Thyroid gland (tissue), 4 donors: Measurements from ENCODE around the gene QDPR. TPM values are rescaled to one million over a fixed set of nuclear protein-coding genes. Genes with fewer than 3 reads are reported as not detected.

Source experiments
- DNase-seq, 2 donors: peaks; one replicate each; pipeline ENCODE4 v3.0.0-alpha.2; 2019
- H3K27ac ChIP-seq, 3 donors: fragments of 200-600 bp; sonication (generic); 1 replicate in 2 of 3; 2 replicates in 1 of 3; pipeline ENCODE4 v1.5.1; 2016 to 2019; ENCODE audit warnings: mild to moderate bottlenecking in 1 of 3, moderate library complexity in 1 of 3
- H3K27me3 ChIP-seq: fragments of 200-600 bp; sonication (generic); one replicate; pipeline ENCODE4 v1.5.1; 2019
- H3K36me3 ChIP-seq, 2 donors: fragments of 200-600 bp; sonication (generic); one replicate each; pipeline ENCODE4 v1.5.1; 2016 to 2019
- H3K4me1 ChIP-seq, 2 donors: fragments of 200-600 bp; sonication (generic); one replicate each; pipeline ENCODE4 v1.5.1; 2017 to 2019
- H3K4me3 ChIP-seq, 3 donors: fragments of 200-600 bp; sonication (generic); replicated peaks in 1 of 3; 1 replicate in 2 of 3; 2 replicates in 1 of 3; pipeline ENCODE4 v1.5.1; 2016; ENCODE audit warnings: mild to moderate bottlenecking in 1 of 3
- H3K9me3 ChIP-seq: fragments of 200-600 bp; sonication (generic); one replicate; pipeline ENCODE4 v1.5.1; 2017
- POLR2A ChIP-seq, 2 donors: fragments of 450-650 bp; IDR thresholded peaks; one replicate each; pipeline ENCODE4 v1.6.1; 2017; ENCODE audit warnings: antibody characterized with exemption in 2 of 2, mild to moderate bottlenecking in 2 of 2, moderate library complexity in 1 of 2
- WGBS, 2 donors: methylation state at CpG; one replicate each; pipeline ENCODE4 v1.1.5; 2017; 5-methylcytosine and 5-hydroxymethylcytosine counted together
- intact Hi-C: fragments of 100-400 bp; cut with DNase I; formaldehyde crosslinking; loops from one replicate; pipeline ENCODE4 v1.15.1; 2023
- total RNA-seq, 4 donors: library from RNA; depleted of rRNA; stranded (reverse); fragments of >200 nt; gene quantifications; one replicate each; pipeline ENCODE4 v1.2.3, GENCODE V29; 2016
- TF ChIP-seq, protein P1 (sequence below), 6 experiments: fragments of 200-600 bp in 3 of 6; fragments of 450-650 bp in 3 of 6; sonication (generic) in 3 of 6; IDR thresholded peaks; one replicate each; pipeline ENCODE4 v1.5.1; 2016 to 2019; ENCODE audit warnings: antibody characterized with exemption in 6 of 6, mild to moderate bottlenecking in 2 of 6, inconsistent platforms in 1 of 6, moderate library complexity in 1 of 6

Gene QDPR
- total RNA-seq, 4 donors from 2014 or later, result 4.0 to 14.7 (median 9.6) TPM

DNA sequence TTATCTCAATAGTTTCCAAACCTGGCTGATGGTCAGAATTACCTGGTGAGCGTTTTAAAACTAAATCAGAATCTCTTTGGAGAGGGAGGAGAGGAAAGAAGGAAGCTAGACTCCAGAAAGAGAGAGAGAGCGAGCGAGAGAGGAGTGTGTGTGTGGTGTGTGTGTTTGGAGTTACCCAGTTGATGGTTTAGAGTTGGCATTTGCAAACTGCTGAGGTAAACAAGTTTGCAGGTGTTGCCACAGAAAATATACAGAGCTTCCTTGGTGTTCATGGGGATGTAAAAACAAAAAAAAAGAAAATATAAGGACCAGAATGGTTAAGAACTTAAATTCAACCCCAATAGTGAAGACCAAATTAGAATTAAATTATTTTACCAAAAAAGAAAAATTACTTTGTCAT, 38.7 kb upstream of the QDPR start:
- no peak for TF ChIP-seq POLR2A (IDR thresholded peaks at IDR 0.05)
- TF ChIP-seq, protein P1, sequence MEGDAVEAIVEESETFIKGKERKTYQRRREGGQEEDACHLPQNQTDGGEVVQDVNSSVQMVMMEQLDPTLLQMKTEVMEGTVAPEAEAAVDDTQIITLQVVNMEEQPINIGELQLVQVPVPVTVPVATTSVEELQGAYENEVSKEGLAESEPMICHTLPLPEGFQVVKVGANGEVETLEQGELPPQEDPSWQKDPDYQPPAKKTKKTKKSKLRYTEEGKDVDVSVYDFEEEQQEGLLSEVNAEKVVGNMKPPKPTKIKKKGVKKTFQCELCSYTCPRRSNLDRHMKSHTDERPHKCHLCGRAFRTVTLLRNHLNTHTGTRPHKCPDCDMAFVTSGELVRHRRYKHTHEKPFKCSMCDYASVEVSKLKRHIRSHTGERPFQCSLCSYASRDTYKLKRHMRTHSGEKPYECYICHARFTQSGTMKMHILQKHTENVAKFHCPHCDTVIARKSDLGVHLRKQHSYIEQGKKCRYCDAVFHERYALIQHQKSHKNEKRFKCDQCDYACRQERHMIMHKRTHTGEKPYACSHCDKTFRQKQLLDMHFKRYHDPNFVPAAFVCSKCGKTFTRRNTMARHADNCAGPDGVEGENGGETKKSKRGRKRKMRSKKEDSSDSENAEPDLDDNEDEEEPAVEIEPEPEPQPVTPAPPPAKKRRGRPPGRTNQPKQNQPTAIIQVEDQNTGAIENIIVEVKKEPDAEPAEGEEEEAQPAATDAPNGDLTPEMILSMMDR (IDR thresholded peaks at IDR 0.05), result no peak
- 89 to 90% methylated on average over 3 of the region's 3 CpGs for WGBS, 2 donors
- no peak overlapping the region for H3K27ac ChIP-seq
- no peak overlapping the region for H3K4me3 ChIP-seq
- no peak for DNase-seq
- H3K27me3 ChIP-seq, result no peaks in the 10 kb centered on the region
- H3K9me3 ChIP-seq, result no peaks in the 10 kb centered on the region
- peaks cover 0 to 2% of the 10 kb centered on the region in 2 donors for H3K4me1 ChIP-seq
- H3K36me3 ChIP-seq, result no peaks in the 10 kb centered on the region
- intact Hi-C loops, result no loop called here

DNA sequence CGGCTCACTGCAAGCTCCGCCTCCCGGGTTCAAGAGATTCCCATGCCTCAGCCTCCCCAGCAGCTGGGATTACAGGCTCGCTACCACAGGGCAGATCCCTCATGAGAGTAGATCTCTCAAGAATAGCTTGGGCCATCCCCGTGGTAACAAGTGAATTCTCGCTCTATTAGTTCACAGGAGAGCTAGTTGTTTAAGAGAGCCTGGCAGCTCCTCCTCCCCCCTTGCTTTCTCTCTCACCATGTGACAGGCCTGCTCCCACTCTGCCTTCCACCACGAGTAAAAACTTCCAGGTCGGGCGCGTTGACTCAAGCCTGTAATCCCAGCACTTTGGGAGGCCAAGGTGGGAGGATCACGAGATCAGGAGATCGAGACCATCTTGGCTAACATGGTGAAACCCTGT, 34.8 kb upstream of the QDPR start:
- Histone ChIP-seq H3K36me3 (no peaks in the 10 kb centered on the region), H3K9me3 (no peaks in the 10 kb centered on the region), H3K27ac (no peak overlapping the region), H3K4me1 (peaks cover 0 to 2% of the 10 kb centered on the region in 2 donors), H3K4me3 (no peak overlapping the region), H3K27me3 (peaks cover 4% of the 10 kb centered on the region)
- intact Hi-C loops, result loop anchor here (5.0 kb wide), 1 partner anchor 1046 kb away; no protein-coding TSS in a partner anchor
- TF ChIP-seq, protein P1 (IDR thresholded peaks at IDR 0.05), result no peak
- TF ChIP-seq POLR2A (IDR thresholded peaks at IDR 0.05), result no peak
- no peak for DNase-seq
- WGBS, 2 donors, result 76 to 84% methylated on average over 8 to 12 of the region's 12 CpGs

DNA sequence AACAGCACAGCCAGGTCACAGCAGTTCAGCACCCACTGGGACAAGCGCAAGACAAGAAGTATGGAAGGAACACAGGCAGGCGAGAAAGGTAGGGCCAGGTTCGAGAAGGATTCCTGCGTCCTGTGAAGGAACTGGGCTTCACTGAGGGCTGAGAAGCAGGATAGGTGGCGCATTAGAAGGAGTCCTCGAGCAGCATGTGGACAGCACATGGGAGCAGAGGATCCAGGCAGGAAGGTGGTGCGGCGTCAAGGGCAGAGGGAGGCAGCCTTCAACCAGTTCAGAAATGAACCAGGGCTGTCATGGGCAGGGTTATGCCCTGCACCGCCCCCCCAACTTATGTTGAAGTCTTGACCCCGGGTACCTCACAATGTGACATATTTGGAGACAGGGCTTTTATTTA, 34.3 kb upstream of the QDPR start:
- H3K27ac ChIP-seq, result no peak overlapping the region
- no peak overlapping the region for H3K4me3 ChIP-seq
- H3K4me1 ChIP-seq, result peaks cover 0 to 2% of the 10 kb centered on the region in 2 donors
- H3K36me3 ChIP-seq, result no peaks in the 10 kb centered on the region
- no peak for DNase-seq
- H3K9me3 ChIP-seq, result no peaks in the 10 kb centered on the region
- intact Hi-C loops, result loop anchor here (5.0 kb wide), 1 partner anchor 1046 kb away; no protein-coding TSS in a partner anchor
- 74 to 90% methylated on average over 10 of the region's 10 CpGs for WGBS, 2 donors
- TF ChIP-seq, protein P1 (IDR thresholded peaks at IDR 0.05), result no peak
- no peak for TF ChIP-seq POLR2A (IDR thresholded peaks at IDR 0.05)
- peaks cover 4% of the 10 kb centered on the region for H3K27me3 ChIP-seq

DNA sequence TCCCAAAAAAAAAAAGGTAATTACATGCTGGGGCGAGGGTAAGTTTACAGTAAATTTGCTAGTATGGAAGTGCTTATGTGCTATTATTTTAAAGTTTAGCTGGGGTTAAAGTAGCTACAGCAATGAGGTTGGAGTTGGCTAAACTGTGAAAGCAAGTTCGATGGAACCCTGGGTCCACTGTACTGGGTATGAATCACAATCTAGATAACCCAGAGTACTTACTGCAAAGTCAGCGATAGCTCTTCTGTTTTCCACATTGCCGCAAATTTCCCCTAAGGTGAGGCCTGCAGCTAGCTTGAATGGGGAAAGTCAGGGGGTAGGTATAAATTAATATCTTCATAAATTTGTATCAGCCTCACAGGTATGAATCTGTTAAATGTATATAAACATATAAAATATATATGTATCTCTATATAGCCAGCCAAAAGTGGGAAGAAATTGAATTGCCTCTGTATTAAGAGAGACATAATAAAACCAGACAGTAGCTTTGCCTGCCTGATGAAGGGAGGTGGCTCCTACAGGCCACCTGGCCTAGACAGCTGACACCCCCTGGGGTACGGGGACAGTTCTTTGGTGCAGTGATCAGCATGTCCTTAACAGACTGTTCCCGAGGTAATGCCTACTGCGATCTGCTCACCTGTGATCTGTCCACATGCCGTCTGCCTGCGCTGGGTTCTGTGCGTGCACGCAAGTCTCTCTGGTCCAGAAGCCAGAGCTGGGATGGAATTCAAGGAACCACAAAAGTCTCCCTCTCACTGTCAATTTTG, 33.7 kb upstream of the QDPR start:
- H3K27me3 ChIP-seq, result peaks cover 4% of the 10 kb centered on the region
- no peak for TF ChIP-seq POLR2A (IDR thresholded peaks at IDR 0.05)
- TF ChIP-seq, protein P1 (IDR thresholded peaks at IDR 0.05), result no peak
- WGBS, 2 donors, result 74 to 79% methylated on average over 11 of the region's 11 CpGs
- H3K4me3 ChIP-seq, result no peak overlapping the region
- peaks cover 0 to 2% of the 10 kb centered on the region in 2 donors for H3K4me1 ChIP-seq
- H3K36me3 ChIP-seq, result no peaks in the 10 kb centered on the region
- no peak for DNase-seq
- intact Hi-C loops, result loop anchor here (5.0 kb wide), 1 partner anchor 1047 kb away; no protein-coding TSS in a partner anchor
- no peaks in the 10 kb centered on the region for H3K9me3 ChIP-seq
- no peak overlapping the region for H3K27ac ChIP-seq

DNA sequence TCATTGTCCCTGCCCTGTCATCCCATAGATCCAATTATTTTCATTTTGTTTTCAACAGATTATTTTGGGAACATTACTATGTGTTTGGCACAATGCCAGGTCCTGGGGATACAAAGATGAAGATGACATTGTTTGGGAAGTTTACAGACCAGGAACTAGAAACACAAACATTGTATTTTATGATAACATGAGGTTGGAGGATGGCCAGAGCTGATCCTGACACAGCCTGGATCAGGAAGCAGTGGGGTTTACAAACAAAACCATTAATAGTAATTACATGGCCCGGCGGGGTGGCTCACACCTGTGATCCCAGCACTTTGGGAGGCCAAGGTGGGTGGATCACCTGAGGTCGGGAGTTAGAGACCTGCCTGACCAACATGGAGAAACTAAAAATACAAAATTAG, 32.9 kb upstream of the QDPR start:
- 43 to 63% methylated on average over 3 of the region's 3 CpGs for WGBS, 2 donors
- no peaks in the 10 kb centered on the region for H3K9me3 ChIP-seq
- H3K4me1 ChIP-seq, result peaks cover 0 to 2% of the 10 kb centered on the region in 2 donors
- H3K27me3 ChIP-seq, result peaks cover 4% of the 10 kb centered on the region
- H3K36me3 ChIP-seq, result no peaks in the 10 kb centered on the region
- TF ChIP-seq, protein P1 (IDR thresholded peaks at IDR 0.05), result no peak
- no peak for TF ChIP-seq POLR2A (IDR thresholded peaks at IDR 0.05)
- H3K4me3 ChIP-seq, result no peak overlapping the region
- no peak for DNase-seq
- H3K27ac ChIP-seq, result no peak overlapping the region
- intact Hi-C loops, result loop anchor here (5.0 kb wide), 1 partner anchor 1047 kb away; no protein-coding TSS in a partner anchor
